OCI-LY1 (cell line): ENCODE measurements around the gene CMAS.

Experiments
- EZH2 ChIP-seq: fragments of 200-600 bp; sonication (generic), shearing (Covaris generic); IDR thresholded peaks from 2 replicates; pipeline ENCODE4 v1.8.0; 2017; ENCODE audit warnings: borderline replicate concordance, mixed run types, mild to moderate bottlenecking, antibody characterized with exemption, low read length, moderate library complexity, mixed read lengths
- TF ChIP-seq, protein P1 (sequence below): fragments of 200-600 bp; sonication (generic), shearing (Covaris generic); IDR thresholded peaks from 2 replicates; pipeline ENCODE4 v1.5.1; 2017; ENCODE audit warnings: mild to moderate bottlenecking, antibody characterized with exemption, low read length, moderate library complexity, mixed read lengths

DNA sequence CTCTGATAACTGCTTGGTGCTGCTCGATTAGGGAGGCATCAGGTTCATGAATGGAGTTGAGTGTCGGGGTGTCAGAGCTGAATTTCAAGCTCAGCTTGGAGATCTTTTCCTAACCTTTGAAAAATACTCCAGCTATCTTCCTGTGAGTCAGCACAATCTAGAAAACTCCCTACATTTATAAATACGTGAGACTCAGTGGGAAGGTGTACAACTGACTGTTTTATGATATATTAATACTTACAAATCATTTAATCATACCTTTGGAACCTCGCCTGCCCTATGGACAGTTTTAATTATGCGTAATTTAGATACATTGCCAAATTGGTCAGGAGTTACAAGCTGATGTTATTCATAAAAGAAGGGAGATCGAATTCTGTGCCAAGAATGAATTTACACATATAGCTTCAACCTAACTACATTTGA, 961 bp downstream of the CMAS start:
- TF ChIP-seq, protein P1, sequence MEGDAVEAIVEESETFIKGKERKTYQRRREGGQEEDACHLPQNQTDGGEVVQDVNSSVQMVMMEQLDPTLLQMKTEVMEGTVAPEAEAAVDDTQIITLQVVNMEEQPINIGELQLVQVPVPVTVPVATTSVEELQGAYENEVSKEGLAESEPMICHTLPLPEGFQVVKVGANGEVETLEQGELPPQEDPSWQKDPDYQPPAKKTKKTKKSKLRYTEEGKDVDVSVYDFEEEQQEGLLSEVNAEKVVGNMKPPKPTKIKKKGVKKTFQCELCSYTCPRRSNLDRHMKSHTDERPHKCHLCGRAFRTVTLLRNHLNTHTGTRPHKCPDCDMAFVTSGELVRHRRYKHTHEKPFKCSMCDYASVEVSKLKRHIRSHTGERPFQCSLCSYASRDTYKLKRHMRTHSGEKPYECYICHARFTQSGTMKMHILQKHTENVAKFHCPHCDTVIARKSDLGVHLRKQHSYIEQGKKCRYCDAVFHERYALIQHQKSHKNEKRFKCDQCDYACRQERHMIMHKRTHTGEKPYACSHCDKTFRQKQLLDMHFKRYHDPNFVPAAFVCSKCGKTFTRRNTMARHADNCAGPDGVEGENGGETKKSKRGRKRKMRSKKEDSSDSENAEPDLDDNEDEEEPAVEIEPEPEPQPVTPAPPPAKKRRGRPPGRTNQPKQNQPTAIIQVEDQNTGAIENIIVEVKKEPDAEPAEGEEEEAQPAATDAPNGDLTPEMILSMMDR = no peak
- no peak for TF ChIP-seq EZH2
